Measurements from ENCODE around the gene C1S.

C1S gene

DNA sequence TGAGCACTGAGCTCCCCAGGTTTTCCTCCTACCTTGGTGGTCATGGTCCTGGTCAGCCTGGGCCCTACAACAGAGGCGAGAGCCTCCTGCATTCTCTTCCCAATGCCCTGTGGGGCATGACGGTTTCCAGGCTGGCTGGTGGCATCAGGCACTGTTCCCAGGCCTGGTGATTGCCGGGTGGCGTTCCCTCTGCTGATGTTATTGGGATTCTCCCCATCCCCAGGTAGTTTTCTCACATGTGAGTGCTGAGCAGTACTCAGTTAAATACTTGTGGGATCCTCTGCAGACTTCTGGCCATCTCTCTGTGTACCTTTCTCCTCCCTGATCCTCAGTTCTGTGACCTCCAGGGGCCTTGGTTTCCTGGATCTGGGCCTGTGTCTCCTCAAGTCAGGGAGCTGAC lies 16.0 kb downstream of the C1S start:
- DNase-seq (ENCODE audit: low spot score) = no peak

DNA sequence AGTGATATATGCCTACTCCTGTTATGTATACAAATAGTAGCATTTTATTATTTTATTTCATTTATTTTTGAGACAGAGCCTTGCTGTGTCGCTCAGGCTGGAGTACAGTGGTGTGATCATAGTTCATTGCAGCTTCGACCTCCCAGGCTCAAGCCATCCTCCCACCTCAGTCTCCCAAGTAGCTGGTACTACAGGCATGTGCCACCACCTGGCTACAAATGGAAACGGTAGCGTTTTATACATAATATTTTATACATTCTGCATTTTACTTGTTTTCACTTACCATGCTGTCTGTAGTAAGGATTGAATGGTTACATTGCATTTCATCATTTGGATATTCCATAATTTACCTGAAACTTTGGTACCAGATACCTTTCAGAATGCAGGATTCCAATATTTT lies 17.6 kb downstream of the C1S start:
- no peak for DNase-seq (ENCODE audit: low spot score)

DNA sequence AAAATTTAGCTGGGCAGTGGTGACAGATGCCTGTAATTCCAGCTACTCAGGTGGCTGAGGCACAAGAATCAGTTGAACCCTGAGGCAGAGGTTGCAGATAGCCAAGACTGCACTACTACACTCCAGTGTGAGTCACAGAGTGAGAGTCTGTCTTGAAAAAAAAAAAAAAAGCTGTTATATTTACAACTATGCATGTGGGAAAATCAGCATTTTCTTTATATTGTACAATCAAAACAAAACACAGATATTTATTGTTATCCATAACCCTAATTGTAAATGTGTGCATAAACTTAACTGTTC lies 19.3 kb downstream of the C1S start:
- DNase-seq (ENCODE audit: low spot score) = no peak

DNA sequence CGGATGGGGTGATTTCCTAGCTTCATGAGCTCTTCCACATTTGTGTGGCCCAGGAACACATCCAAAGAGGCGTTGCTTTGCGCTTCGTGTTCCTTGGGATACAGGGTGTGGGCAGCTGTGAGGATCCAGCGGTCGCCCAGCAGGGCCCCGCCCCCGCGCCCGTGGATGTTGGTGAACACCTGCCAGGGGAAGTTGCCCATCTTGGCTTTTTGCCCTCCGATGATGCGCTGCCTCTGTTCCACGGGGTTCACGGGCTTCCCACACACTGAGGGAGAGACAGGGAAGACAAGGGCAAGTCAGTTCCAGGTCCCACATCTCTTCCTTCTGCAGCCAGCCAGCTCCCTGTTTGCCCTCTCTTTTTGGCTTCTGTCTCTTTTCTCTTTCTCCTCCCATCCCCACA lies 20.5 kb downstream of the C1S start:
- DNase-seq (ENCODE audit: low spot score) = no peak

DNA sequence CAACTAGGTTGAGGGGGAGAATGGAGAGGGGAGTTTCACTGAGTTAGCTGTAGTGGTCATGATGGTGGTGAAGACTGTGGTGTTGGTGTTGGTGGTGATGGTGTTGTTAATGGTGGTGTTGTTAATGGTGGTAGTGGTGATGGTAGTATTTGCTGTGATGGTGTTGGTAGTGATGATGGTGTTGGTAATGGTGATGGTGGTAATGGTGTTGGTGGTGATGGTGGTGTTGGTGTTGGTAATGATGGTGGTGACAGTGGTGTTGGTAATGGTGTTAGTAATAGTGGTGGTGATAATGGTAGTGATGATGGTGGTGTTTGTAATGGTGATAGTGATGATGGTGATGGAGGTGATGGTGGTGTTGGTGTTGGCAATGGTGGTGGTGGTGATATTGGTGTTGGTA lies 22.6 kb downstream of the C1S start:
- no peak for DNase-seq (ENCODE audit: low spot score)

DNA sequence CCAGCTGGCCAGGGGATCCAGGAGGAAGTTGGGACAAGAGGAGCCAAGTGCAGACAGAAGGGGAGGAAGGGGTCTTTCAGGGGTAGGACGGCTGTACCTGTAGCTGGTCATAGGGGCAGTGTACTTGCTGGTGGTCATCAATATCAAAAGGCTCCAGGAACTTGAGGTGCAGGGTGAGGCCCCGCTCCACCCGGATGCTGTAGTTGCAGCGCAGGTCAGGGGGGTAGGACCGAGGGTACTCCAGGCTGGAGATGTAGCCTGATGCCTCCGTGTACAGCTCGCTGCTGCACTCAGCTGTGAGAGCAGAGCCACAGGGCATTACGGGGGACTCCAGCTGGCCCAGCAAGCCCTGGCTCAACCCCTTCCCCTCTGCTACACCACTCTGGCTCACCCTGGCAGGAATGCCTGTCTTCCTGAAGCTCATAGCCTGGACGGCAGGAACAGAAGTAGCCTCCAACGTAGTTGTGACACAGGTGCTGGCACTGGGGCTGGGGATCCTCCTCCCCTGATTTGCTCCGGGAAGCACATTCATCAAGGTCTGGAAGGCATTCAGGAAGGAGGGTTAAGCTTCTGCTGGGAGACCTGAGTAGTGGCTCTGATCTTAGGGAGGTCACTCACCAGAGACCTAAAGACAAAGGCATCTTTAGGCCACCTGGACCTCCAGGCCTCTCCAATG lies 28.8 kb downstream of the C1S start:
- DNase-seq (ENCODE audit: low spot score) = no peak

DNA sequence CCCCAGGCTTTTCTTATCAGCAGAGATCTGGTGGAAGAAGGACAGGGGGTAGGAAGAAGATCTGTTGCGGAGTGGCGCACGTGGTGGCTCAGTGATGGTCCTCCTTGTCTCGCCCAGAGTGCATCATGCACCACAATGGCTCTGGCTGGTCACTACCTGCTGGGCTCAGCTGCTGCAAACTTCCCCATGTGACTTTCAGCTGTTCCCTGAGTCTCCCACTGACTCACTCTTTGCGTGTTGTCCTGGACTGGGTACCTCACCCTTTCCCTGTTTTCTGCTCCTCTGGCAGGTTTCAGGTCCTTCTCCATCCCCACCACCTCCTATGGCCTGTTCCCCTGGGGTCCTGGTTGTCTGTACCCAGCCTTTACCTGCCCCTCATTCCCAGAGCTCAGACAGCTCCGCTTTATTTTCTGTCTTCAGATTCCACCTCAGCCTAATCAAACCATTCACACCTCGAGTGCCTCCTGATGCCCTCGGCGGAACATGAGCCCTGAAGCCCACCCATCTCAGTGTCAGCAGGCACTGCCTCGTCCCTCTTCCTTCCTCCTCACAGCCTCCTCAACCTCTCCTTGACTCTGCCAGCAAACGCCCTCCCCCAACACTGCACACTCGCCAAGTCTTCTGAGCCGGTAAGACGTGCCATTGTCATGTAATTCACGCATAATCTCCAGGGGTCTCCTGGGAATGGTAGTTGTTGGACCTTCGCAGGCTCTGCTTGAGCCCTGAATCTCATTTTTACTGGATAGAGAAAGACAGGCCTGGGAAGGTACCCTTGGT lies 29.9 kb downstream of the C1S start:
- no peak for DNase-seq (ENCODE audit: low spot score)

DNA sequence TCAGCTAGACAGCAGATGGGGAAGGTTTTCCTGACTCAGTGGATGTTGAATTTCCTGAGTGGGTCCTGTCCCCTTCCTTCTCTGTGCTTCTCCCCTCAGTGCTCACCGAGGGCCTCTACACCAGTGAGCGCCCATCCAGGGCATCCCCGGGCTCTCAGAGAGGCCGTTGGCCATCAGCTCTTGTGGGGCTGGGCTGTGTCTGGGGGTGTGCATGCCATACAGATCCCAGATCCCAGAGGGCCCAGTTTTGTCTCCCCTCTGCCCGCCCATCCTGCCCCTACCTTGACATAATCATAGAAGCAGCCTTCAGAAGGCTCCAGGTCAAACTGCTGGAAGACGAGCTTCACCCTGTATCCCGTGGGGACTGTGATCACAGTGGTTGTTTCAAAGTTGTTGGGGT lies 30.7 kb downstream of the C1S start:
- DNase-seq (ENCODE audit: low spot score) = no peak

DNA sequence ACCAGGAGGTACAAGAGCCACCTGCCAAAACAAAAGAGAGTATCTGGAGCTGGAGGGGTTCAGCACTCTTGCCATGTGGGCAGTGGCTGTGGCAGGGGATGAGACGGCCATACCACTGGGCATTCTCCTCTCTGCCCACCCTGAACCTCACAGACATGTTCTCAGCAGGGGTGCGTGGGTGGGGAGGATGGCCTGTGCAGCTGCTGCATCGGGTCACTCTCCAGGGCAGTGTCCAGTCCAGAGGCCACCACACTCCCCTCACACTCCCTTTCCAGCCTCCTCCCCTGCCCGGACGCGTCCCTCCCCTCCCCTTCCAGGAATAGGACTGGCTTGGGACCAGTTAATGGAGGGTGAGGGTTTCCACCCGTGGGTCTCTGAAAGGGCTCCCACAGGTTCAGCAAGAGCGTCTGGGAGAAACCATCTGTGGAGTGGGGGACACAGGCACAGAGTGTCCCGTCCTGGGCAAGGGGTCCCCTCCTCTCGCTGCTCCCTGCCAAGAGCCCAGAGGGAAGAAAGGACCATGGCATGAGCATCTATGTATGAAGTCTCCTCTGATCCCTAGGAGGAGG lies 31.2 kb downstream of the C1S start:
- DNase-seq (ENCODE audit: low spot score) = no peak

DNA sequence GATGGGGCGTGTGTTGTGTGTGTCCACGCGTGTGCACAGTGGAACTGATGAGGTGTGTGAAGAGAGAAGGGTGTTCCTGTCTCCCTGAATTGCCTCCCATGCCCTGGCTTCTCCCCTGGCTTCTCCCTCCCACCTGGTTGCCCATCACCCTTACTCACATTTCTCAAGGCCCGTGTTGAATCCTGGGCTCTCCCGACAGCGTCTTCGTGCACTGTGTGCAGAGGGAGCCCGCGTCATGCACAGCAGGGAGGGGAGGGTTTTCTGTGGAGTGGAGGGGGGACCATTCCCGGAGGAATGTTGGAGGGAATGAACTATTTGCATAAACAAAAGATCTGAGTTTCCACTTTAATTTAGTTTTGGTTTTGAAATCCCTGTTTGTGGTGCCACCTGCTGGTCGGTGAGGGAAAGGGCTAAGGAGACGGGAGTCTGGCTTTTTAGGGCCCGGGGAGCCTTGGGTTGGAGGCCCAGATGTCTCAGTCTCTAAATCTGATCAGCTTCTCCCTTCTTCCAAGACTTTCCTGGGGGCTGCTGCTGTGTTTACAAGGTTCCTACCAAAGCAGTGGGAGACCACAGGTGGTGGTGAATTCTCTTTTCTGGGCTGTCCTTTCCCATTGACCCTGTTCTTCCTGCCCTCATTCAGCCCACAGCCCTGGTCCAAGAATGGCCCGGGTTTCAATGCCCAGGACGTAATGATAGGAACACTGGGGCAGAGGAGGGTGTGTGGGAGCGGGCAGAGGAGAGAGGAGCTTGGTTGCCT lies 31.9 kb downstream of the C1S start, which contains the start of gene C1R:
C1R (minus strand) TSS at position 217 of the 757 bp plus-strand sequence; CDS start at position 160, 57 bp downstream.
- peak; percentile 77 for DNase-seq (ENCODE audit: low spot score)

DNA sequence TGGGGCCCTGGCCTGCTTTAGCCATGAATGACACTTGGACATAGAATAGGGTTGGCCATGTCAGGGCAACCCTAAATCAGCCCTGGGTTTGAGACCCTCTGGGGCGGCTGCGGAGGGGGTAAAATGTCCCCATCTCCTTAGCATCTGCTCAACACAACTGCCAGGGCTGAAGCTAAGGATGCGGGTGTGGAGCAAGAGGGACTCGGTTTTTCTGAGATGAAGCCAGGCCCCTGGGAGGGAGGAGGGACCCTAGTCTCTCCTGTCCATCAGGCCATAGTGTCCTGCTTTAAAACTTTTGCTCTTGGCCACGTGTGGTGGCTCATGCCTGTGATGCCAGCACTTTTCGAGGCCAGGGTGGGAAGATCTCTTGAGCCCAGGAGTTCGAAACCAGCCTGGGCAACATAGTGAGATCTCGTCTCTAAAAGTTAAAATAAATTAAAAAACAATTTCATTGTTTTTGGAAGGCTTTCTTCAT lies 32.5 kb downstream of the C1S start:
- DNase-seq (ENCODE audit: low spot score) = no peak

DNA sequence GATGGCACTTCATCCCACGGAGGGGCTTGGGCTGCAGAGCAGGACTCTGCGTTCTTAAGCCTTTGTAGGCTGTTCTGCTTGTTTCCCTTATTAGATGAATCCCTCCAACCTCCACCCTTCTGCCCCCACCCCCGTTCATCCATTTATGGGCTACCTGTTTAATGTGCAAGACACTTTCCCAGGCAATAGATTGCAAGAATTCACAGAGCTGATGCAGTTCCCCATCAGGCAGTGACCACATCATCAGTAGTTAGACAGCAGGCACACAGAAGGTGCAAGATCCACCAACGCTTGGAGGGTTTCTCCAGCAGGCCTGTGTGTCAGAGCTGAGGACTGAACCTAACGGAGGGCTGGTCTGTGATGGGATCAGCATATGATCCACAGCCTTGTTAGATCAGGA lies 33.0 kb downstream of the C1S start:
- DNase-seq (ENCODE audit: low spot score) = no peak

DNA sequence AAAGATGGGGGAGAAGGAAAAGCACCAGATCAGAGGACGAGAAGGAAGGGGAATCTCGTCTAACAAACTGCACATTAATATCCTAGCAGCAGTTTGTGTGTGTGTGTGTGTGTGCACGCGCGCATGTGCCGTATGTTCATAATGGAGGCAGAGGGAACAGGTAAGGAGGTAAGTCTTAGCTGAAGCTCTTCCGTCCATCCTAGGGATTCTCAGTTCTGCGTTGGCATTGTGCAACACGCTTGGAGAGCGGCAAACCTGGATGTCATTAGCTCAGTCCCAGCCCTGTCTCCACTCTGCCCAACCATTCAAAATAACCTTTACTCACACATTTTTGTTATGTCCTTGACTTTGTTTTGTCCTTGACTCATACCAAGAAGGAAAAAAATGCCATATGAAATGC lies 33.4 kb downstream of the C1S start:
- DNase-seq (ENCODE audit: low spot score) = no peak

DNA sequence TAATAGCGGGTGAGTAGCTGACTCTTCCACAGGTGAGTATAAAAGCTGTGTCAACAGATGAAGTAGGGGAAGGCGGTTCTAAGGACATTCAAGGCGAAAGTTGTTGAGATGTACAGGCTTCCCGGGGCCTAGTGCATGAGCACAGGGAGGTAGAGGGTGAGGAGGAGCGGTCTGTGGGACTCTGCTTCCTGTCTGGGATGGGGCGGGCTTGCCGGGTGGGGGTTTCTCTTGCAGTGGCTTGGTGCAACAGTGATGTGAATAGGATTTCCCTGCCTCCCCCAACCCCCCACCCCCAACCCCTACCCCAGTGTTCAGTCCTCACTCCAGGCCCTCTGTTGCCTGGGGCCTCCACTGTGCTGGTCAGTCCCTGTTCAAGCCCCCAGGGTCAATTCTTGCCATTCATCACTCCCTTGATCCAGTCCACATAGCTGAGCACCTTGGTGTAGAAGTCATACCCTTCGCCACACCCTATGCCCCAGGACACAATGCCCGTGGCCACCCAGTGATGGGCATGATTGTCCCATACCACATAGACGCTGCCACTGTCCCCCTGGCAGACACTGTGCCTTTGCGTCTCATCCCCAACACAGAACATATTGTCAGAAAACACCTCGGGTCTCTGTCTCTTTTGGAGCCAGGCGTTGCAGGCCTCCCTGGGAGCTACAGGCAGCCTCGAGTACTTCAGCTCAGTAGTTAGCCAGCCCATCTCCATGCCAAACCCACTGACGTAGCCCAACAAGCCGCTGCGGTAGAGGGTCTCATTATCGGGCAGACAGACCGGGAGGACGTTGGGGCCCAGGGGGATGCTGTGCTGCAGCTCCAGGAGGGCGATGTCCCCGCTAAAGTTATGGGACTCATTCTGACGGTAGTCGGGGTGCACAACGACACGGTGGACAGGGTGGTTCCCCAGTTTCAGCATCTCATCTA lies 35.8 kb downstream of the C1S start:
- no peak for DNase-seq (ENCODE audit: low spot score)

DNA sequence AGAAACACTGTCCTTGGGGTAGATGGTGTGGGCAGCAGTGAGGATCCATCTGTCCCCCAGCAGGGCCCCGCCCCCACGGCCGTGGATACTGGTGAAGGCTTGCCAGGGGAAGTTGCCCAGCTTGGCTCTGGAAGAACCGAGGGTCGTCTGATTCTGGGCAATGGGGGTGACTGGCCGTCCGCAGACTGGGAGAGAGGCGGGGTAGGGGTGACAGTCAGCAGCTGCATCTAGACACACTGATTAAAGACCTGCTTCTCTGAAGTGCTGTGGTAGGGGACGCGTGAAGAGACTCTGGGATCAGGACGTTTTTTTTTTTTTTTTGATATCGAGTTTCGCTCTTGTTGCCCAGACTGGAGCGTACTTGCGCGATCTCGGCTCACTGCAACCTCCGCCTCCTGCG lies 36.5 kb downstream of the C1S start:
- no peak for DNase-seq (ENCODE audit: low spot score)

DNA sequence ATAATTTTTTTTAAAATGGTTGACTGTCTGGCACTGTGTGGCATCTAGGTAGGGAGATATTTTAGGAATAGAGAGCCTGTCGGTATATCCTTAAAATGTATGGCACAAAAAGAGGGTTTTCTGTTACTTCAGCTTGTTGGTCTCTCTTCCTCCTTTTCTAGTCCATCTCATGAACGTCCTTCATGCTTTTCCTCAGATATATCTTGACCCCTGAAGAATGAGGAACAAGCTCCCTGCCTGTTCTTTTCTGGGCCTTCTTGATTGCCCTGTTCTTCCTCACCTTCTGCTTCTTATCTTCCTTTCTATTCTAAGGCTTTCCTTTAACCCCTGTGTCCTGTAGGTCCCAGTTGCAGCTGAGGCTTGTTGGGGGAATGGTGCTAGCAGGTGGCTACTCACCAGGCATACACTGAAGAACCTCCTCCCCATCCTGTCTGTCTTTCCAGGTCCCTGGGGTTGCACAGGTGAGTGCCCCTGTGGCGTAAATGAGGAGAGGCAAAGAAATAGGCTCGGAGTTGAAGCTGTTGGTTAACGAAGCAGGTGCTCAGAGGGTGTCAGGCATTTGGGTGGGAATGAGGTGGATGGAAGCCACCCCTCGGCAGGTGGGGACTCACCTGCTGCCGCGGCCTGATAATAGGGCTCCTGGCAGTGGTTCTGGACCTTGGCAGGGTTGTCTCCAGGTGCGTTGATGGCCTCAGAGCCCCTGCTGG lies 38.9 kb downstream of the C1S start:
- no peak for DNase-seq (ENCODE audit: low spot score)

DNA sequence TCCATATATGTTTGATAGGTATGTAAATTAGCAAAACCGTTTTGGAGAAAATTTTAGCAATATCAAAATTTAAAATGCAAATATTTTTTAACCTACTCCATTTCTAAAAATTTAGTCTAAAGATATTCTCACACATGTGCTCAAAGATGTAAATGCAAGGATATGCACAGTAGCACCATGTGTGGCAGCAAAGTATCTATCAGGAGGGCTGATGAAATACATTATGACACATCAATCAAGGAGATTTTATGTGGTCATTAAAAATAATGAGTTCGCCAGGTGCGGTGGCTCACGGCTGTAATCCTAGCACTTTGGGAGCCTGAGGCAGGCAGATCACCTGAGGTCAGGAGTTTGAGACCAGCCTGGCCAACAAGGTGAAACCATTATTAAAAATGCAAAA lies 39.7 kb downstream of the C1S start:
- DNase-seq (ENCODE audit: low spot score) = no peak

DNA sequence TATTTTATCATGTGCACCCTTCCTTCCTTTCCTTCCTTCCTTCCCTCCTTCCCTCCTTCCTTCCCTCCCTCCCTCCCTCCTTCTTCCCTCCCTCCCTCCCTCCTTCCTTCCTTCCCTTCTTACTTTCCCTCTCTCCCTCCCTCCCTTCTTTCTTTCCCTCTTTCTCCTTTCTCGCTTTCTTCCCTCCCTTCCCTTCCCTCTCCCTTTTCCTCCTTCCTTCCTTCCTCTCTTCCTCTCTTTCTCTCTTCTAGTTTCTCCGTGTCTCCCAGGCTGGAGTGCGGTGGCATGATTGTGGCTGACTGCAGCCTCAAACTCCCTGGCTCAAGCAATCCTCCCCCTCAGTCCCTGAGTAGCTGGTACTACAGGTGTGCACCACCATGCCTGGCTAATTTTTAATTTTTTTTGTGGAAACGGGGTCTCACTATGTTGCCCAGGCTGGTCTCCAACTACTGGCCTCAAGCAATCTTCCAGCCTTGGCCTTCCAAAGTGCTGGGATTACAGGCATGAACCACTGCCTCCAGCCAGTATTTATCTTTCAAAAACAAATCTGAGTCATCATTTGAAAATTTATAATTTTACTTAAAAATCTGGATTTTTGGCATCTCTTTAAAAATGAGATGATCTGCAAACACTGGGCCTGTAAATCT lies 40.7 kb downstream of the C1S start:
- no peak for DNase-seq (ENCODE audit: low spot score)

DNA sequence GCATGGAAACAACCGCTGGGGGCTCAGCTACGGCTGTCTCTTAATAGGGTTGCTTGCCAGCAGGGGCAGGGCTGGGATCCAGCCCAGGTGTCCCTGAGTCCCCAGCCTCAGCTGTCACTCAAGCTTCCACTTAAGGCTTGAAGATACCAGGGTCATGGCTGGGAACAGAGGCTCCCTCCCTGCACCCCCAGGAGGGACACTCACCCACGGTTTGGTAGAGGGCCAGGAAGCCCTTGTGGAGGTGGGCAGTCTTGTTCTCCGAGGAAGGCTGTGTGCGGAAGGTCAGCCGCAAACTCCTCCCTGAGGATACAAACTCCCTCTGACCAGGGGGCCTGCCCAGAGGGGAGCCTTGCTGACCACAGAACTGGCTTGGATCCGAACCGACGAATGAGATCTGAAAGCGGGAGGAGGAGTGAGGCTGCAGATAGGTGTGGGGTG lies 41.2 kb downstream of the C1S start:
- no peak for DNase-seq (ENCODE audit: low spot score)

DNA sequence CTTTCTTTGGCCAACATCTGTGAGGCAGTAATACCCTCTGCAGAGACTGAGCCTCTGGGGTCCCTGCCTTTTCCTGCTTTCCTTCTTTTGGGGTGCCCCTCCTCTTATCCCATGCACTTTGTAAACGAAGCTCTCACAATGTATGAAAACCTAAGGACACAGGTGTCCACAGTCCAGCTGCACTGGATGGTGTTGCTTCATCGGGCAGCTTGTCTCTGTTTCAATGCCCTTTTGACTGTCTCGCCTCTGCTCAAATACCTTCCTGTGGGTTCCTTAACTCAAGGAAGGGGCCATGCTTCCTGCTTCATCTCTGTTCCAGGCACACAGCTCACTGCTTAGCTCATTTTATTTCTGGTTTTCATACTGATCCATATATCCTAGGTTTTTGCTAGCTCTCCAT lies 42.1 kb downstream of the C1S start:
- no peak for DNase-seq (ENCODE audit: low spot score)

All from NAMALWA (cell line).